HG03469 (cell line): Measurements from ENCODE around the gene ERVW-1.

Experiments used
- ATAC-seq: cut with Tn5 transposase; IDR thresholded peaks from one replicate; pipeline ENCODE4 v1.9.1; 2021; ENCODE audit warnings: mild to moderate bottlenecking, moderate library complexity, moderate number of reproducible peaks; ENCODE audit not compliant: unreplicated experiment

The ERVW-1 gene

GRCh38 chr7:92432299-92432946 is 45.3 kb downstream of the ERVW-1 start:
- no peak for ATAC-seq

- no peak for ATAC-seq
Measured at GRCh38 chr7:92427193-92427592, 50.6 kb downstream of the ERVW-1 start.

- no peak for ATAC-seq
Measured at GRCh38 chr7:92425311-92425947, 52.3 kb downstream of the ERVW-1 start.

GRCh38 chr7:92423710-92424131 is 54.0 kb downstream of the ERVW-1 start:
- no peak for ATAC-seq

GRCh38 chr7:92422926-92423325 is 54.8 kb downstream of the ERVW-1 start:
- ATAC-seq: no peak

- ATAC-seq: no peak
Measured at GRCh38 chr7:92421676-92422435, 55.9 kb downstream of the ERVW-1 start.
